ENCODE measurements around the gene SKAP1.

DNA sequence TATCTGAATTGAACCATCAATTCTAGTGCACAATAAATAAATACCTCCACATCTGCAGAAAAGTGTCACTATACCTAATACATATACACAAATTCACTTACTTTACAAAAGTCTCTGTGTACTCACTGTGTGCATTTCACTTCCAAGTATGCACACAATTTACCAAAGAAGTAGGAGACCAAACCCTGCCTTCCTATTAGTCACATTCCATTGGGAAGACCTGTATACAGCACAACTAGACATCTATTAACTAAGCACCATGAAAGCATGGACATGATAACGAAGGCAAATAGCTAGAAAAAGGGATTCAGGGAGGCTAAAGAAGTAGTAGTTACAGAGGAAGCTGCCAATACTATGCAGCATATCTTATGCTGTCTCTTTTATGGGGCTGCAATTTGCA lies 183.0 kb downstream of the SKAP1 start:
- TF ChIP-seq CTCF (IDR thresholded peaks at IDR 0.05) (no peak), EP300 (IDR thresholded peaks at IDR 0.05) (no peak)

Measured in esophagus muscularis mucosa (tissue), 3 donors.